PFSK-1 (cell line): ENCODE measurements around the gene ACTN1.

ENCODE experiments used
- POLR2AphosphoS5 ChIP-seq: IDR thresholded peaks from 2 replicates; pipeline ENCODE4 v1.6.1; 2012; ENCODE audit warnings: low read depth, mild to moderate bottlenecking, control low read depth, low read length, moderate library complexity
- SIN3A ChIP-seq: IDR thresholded peaks from 2 replicates; pipeline ENCODE4 v1.6.1; 2012; ENCODE audit warnings: mild to moderate bottlenecking, low read length, moderate library complexity, borderline replicate concordance; ENCODE audit not compliant: insufficient read depth
- TAF1 ChIP-seq: IDR thresholded peaks from 2 replicates; pipeline ENCODE4 v1.6.1; 2012; ENCODE audit warnings: low read length, control low read depth, borderline replicate concordance; ENCODE audit not compliant: insufficient read depth

GRCh38 chr14:68848253-68848652 is 130.8 kb downstream of the ACTN1 start:
- TF ChIP-seq POLR2AphosphoS5 = no peak
- no peak for TF ChIP-seq SIN3A
- no peak for TF ChIP-seq TAF1
